Uterus (tissue), 2 donors: ENCODE measurements around the gene ZNF433.

ENCODE experiments used
- CTCF ChIP-seq, 4 experiments: fragments of 200-600 bp in 2 of 4; fragments of 450-650 bp in 2 of 4; sonication (generic) in 2 of 4; IDR thresholded peaks; one replicate each; pipeline ENCODE4 v1.5.1; 2016 to 2019; ENCODE audit warnings: antibody characterized with exemption in 4 of 4, mild to moderate bottlenecking in 2 of 4, moderate library complexity in 1 of 4
- POLR2A ChIP-seq, 2 donors: fragments of 450-650 bp; IDR thresholded peaks; one replicate each; pipeline ENCODE4 v1.6.1; 2016; ENCODE audit warnings: antibody characterized with exemption in 2 of 2, mild to moderate bottlenecking in 1 of 2, moderate library complexity in 1 of 2

- TF ChIP-seq CTCF (IDR thresholded peaks at IDR 0.05) (no peak), POLR2A (IDR thresholded peaks at IDR 0.05) (no peak)
These were observed 20.3 kb upstream of the ZNF433 start for GRCh38 chr19:12055784-12056183.
